ENCODE measurements around the gene MTG2.

MTG2 gene

GRCh38 chr20:62160876-62161275 lies 22.0 kb upstream of the MTG2 start:
- TF ChIP-seq EZH2phosphoT487 (IDR thresholded peaks at IDR 0.05; ENCODE audit: borderline replicate concordance, low read length) (no peak), CTCF (IDR thresholded peaks at IDR 0.05; ENCODE audit: low read depth, low read length, poor library complexity, severe bottlenecking) (no peak)
- H3K27ac ChIP-seq (ENCODE audit: low read depth, low read length): no peak overlapping the region
- H3K36me3 ChIP-seq (ENCODE audit: control insufficient read depth, low read length): peaks cover 12% of the 10 kb centered on the region
- no peak overlapping the region for H3K4me2 ChIP-seq (ENCODE audit: low read length)
- H3K9me2 ChIP-seq (replicated peaks; ENCODE audit: control insufficient read depth, low read length): no peaks in the 10 kb centered on the region
- no peaks in the 10 kb centered on the region for H3K4me1 ChIP-seq (ENCODE audit: control insufficient read depth, low read length)
- no peaks in the 10 kb centered on the region for H3K9me3 ChIP-seq (ENCODE audit: control insufficient read depth, insufficient read depth, low read length)
- no peaks in the 10 kb centered on the region; the same call in 1 of the 2 replicates for H4K20me1 ChIP-seq (ENCODE audit: control insufficient read depth, insufficient read depth, low read depth, low read length)
- peaks cover 31% of the 10 kb centered on the region for H3K79me2 ChIP-seq (ENCODE audit: control insufficient read depth, low read length)
- H3K4me3 ChIP-seq (ENCODE audit: low read length): no peak overlapping the region
- no peaks in the 10 kb centered on the region for H3F3A ChIP-seq (ENCODE audit: control insufficient read depth, insufficient read depth)
- no peaks in the 10 kb centered on the region for H3K27me3 ChIP-seq (ENCODE audit: control insufficient read depth, low read length)

GRCh38 chr20:62161347-62161746 lies 21.5 kb upstream of the MTG2 start:
- Histone ChIP-seq H3K79me2 (ENCODE audit: control insufficient read depth, low read length) (peaks cover 26% of the 10 kb centered on the region), H3K9me3 (ENCODE audit: control insufficient read depth, insufficient read depth, low read length) (no peaks in the 10 kb centered on the region), H3K4me3 (ENCODE audit: low read length) (no peak overlapping the region), H3K27ac (ENCODE audit: low read depth, low read length) (no peak overlapping the region), H3K4me1 (ENCODE audit: control insufficient read depth, low read length) (no peaks in the 10 kb centered on the region), H3K27me3 (ENCODE audit: control insufficient read depth, low read length) (no peaks in the 10 kb centered on the region), H3K9me2 (replicated peaks; ENCODE audit: control insufficient read depth, low read length) (no peaks in the 10 kb centered on the region), H3F3A (ENCODE audit: control insufficient read depth, insufficient read depth) (no peaks in the 10 kb centered on the region), H3K36me3 (ENCODE audit: control insufficient read depth, low read length) (peaks cover 17% of the 10 kb centered on the region), H4K20me1 (ENCODE audit: control insufficient read depth, insufficient read depth, low read depth, low read length) (no peaks in the 10 kb centered on the region; the same call in 1 of the 2 replicates), H3K4me2 (ENCODE audit: low read length) (no peak overlapping the region)
- no peak for TF ChIP-seq CTCF (IDR thresholded peaks at IDR 0.05; ENCODE audit: low read depth, low read length, poor library complexity, severe bottlenecking)
- no peak for TF ChIP-seq EZH2phosphoT487 (IDR thresholded peaks at IDR 0.05; ENCODE audit: borderline replicate concordance, low read length)

- Histone ChIP-seq H3K27ac (ENCODE audit: low read depth, low read length) (no peak overlapping the region), H4K20me1 (ENCODE audit: control insufficient read depth, insufficient read depth, low read depth, low read length) (no peaks in the 10 kb centered on the region), H3K9me2 (replicated peaks; ENCODE audit: control insufficient read depth, low read length) (no peaks in the 10 kb centered on the region), H3F3A (ENCODE audit: control insufficient read depth, insufficient read depth) (no peaks in the 10 kb centered on the region), H3K9me3 (ENCODE audit: control insufficient read depth, insufficient read depth, low read length) (no peaks in the 10 kb centered on the region), H3K79me2 (ENCODE audit: control insufficient read depth, low read length) (peaks cover 10% of the 10 kb centered on the region), H3K27me3 (ENCODE audit: control insufficient read depth, low read length) (no peaks in the 10 kb centered on the region), H3K36me3 (ENCODE audit: control insufficient read depth, low read length) (peaks cover 18% of the 10 kb centered on the region), H3K4me3 (ENCODE audit: low read length) (no peak overlapping the region), H3K4me2 (ENCODE audit: low read length) (no peak overlapping the region), H3K4me1 (ENCODE audit: control insufficient read depth, low read length) (no peaks in the 10 kb centered on the region)
- TF ChIP-seq EZH2phosphoT487 (IDR thresholded peaks at IDR 0.05; ENCODE audit: borderline replicate concordance, low read length) (no peak), CTCF (IDR thresholded peaks at IDR 0.05; ENCODE audit: low read depth, low read length, poor library complexity, severe bottlenecking) (no peak)
Measured at GRCh38 chr20:62162765-62163484, 19.9 kb upstream of the MTG2 start.
